H1 (cell line): ENCODE results near the gene TNS1. TPM values are rescaled to one million over a fixed set of nuclear protein-coding genes. Genes with fewer than 3 reads are reported as not detected.

Source experiments
- ATF2 ChIP-seq: IDR thresholded peaks from 2 replicates; pipeline ENCODE4 v1.6.1; 2012; ENCODE audit warnings: low read length, inconsistent platforms
- CEBPB ChIP-seq: IDR thresholded peaks from 2 replicates; pipeline ENCODE4 v1.6.1; 2012; ENCODE audit warnings: low read depth, low read length
- polyA plus RNA-seq, 7 experiments: library from polyadenylated mRNA; depleted of rRNA in 3 of 7; stranded (reverse) in 5 of 7; unstranded in 2 of 7; fragments of >200 nt in 5 of 7; fragments of 200-250 nt in 2 of 7; gene quantifications; 1 replicate in 5 of 7; 2 replicates in 1 of 7; 4 replicates in 1 of 7; pipeline versions ENCODE4 v1.2.1 to v1.2.3, GENCODE V29; 2011 to 2013; ENCODE audit warnings: missing spikeins in 2 of 7, mixed read lengths in 2 of 7
- total RNA-seq: library from RNA; stranded (reverse); fragmentation: NEBNext Ultra II Directional; extraction: Animal tissue kit (Norgen Biotek cat#: 25700); gene quantifications from 2 replicates; pipeline ENCODE4 v1.2.1, GENCODE V29; 2021

TNS1 gene
- total and polyA plus RNA-seq, 2 of the 8 experiments (the other 6 are each of a cell fraction or from before 2014, with no cell fraction given) = 1.5 to 5.1 TPM

- TF ChIP-seq CEBPB = no peak
- TF ChIP-seq ATF2 = no peak
Observed at GRCh38 chr2:217939220-217939619, 63.6 kb downstream of the TNS1 start (continued).
